ENCODE measurements around the gene CPA1. TPM values are rescaled to one million over a fixed set of nuclear protein-coding genes. Genes with fewer than 3 reads are reported as not detected.

The CPA1 gene
- total and polyA plus RNA-seq, 9 of the 15 experiments (the other 6 are each of a cell fraction or from before 2014, with no cell fraction given) = 6.5 TPM; not detected in 8

DNA sequence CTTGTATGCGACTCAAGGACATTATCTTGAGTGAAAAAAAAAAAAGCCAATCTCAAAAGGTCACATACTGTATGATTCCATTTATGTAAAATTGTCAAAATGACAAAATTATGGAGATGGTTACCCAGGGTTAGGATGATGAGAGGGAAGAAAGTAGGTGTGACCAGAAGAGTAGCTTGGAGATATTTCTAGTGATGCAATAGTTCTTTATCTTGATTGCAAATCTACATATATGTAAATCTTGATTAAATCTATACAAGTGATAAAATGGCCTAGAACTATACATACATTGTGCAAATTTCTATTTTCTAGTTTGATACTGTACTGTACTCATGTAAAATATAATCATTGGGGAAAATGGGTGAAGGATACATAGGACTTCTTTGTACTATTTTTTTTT lies 56.0 kb downstream of the CPA1 start (continued):
- TF ChIP-seq, protein P1, sequence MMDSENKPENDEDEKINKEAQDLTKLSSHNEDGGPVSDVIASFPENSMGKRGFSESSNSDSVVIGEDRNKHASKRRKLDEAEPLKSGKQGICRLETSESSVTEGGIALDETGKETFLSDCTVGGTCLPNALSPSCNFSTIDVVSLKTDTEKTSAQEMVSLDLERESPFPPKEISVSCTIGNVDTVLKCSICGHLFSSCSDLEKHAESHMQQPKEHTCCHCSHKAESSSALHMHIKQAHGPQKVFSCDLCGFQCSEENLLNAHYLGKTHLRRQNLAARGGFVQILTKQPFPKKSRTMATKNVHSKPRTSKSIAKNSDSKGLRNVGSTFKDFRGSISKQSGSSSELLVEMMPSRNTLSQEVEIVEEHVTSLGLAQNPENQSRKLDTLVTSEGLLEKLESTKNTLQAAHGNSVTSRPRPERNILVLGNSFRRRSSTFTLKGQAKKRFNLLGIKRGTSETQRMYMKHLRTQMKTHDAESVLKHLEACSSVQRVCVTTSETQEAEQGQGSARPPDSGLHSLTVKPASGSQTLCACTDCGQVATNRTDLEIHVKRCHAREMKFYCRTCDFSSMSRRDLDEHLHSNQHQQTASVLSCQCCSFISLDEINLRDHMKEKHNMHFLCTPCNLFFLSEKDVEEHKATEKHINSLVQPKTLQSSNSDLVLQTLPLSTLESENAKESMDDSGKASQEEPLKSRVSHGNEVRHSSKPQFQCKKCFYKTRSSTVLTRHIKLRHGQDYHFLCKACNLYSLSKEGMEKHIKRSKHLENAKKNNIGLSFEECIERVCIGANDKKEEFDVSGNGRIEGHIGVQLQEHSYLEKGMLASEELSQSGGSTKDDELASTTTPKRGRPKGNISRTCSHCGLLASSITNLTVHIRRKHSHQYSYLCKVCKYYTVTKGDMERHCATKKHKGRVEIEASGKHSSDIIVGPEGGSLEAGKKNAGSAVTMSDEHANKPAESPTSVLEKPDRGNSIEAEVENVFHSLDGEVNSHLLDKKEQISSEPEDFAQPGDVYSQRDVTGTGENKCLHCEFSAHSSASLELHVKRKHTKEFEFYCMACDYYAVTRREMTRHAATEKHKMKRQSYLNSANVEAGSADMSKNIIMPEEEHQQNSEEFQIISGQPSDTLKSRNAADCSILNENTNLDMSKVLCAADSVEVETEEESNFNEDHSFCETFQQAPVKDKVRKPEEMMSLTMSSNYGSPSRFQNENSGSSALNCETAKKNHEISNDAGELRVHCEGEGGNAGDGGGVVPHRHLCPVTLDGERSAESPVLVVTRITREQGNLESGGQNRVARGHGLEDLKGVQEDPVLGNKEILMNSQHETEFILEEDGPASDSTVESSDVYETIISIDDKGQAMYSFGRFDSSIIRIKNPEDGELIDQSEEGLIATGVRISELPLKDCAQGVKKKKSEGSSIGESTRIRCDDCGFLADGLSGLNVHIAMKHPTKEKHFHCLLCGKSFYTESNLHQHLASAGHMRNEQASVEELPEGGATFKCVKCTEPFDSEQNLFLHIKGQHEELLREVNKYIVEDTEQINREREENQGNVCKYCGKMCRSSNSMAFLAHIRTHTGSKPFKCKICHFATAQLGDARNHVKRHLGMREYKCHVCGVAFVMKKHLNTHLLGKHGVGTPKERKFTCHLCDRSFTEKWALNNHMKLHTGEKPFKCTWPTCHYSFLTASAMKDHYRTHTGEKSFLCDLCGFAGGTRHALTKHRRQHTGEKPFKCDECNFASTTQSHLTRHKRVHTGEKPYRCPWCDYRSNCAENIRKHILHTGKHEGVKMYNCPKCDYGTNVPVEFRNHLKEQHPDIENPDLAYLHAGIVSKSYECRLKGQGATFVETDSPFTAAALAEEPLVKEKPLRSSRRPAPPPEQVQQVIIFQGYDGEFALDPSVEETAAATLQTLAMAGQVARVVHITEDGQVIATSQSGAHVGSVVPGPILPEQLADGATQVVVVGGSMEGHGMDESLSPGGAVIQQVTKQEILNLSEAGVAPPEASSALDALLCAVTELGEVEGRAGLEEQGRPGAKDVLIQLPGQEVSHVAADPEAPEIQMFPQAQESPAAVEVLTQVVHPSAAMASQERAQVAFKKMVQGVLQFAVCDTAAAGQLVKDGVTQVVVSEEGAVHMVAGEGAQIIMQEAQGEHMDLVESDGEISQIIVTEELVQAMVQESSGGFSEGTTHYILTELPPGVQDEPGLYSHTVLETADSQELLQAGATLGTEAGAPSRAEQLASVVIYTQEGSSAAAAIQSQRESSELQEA (IDR thresholded peaks at IDR 0.05; ENCODE audit: low read depth) = no peak
- no peak for TF ChIP-seq CHCHD3 (CRISPR knock-in tag; IDR thresholded peaks at IDR 0.05)
- TF ChIP-seq IFI16 (CRISPR knock-in tag; IDR thresholded peaks at IDR 0.05) = no peak
- no peak for TF ChIP-seq CEBPG (CRISPR knock-in tag; IDR thresholded peaks at IDR 0.05)
- TF ChIP-seq CEBPG (tag; conservative IDR thresholded peaks at IDR 0.05 in 1 of 2, IDR thresholded peaks at IDR 0.05 in 1 of 2) = peak; percentile 58 to 72
- no peak for TF ChIP-seq BRD9 (IDR thresholded peaks at IDR 0.05; ENCODE audit: low read depth, partially characterized antibody)
- TF ChIP-seq MAFK (IDR thresholded peaks at IDR 0.05; ENCODE audit: low read length) = no peak
- TF ChIP-seq ARHGAP35 (IDR thresholded peaks at IDR 0.05; ENCODE audit: partially characterized antibody) = no peak
- no peak for TF ChIP-seq ZKSCAN1 (IDR thresholded peaks at IDR 0.05; ENCODE audit: low read depth, low read length)
- no peak for TF ChIP-seq RBFOX2 (IDR thresholded peaks at IDR 0.05; ENCODE audit: low read depth, low read length)

Other genes with a start within 250 kb of the CPA1 start
- gene TMEM209, start 175.1 kb upstream of the CPA1 start, total RNA-seq (2014; rRNA removed) = 36.8 and 37.9 TPM in 2 replicates
- gene TMEM209, start 175.1 kb upstream of the CPA1 start, total RNA-seq (2014; rRNA removed; fragmentation: Illumina TruSeq; extraction: Trizol) = 77.2 and 88.2 TPM in 2 replicates
- 67.3 and 75.1 TPM in 2 replicates for gene TMEM209, start 175.1 kb upstream of the CPA1 start, total RNA-seq (2015; rRNA removed; fragmentation: Illumina TruSeq; extraction: Trizol)
- 68.9 and 76.6 TPM in 2 replicates for gene TMEM209, start 175.1 kb upstream of the CPA1 start, total RNA-seq (2021)
- 116 and 182 TPM in 2 replicates for gene TMEM209, start 175.1 kb upstream of the CPA1 start, polyA plus RNA-seq (2011; rRNA removed)
- 72.4 and 88.5 TPM in 2 replicates for gene TMEM209, start 175.1 kb upstream of the CPA1 start, polyA plus RNA-seq (2014; fragmentation: Illumina TruSeq; extraction: Trizol)
- 10 to 100 TPM; 74.6 to 82.1 TPM for gene TMEM209, start 175.1 kb upstream of the CPA1 start, polyA plus RNA-seq (2014; fragmentation: Nextera tagmentation; extraction: Ambion mirVana)
- 42.7 and 48.0 TPM in 2 replicates for gene TMEM209, start 175.1 kb upstream of the CPA1 start, polyA plus RNA-seq (2014; rRNA removed)
- gene SSMEM1, start 172.6 kb upstream of the CPA1 start, total RNA-seq (2014; rRNA removed) = not detected in 2 replicates
- 0.18 and 0.32 TPM in 2 replicates for gene SSMEM1, start 172.6 kb upstream of the CPA1 start, total RNA-seq (2014; rRNA removed; fragmentation: Illumina TruSeq; extraction: Trizol)
- not detected in 2 replicates for gene SSMEM1, start 172.6 kb upstream of the CPA1 start, total RNA-seq (2015; rRNA removed; fragmentation: Illumina TruSeq; extraction: Trizol)
- 0.16 TPM in 1 of 2 replicates, not detected in the other for gene SSMEM1, start 172.6 kb upstream of the CPA1 start, total RNA-seq (2021)
- 0.12 and 0.13 TPM in 2 replicates for gene SSMEM1, start 172.6 kb upstream of the CPA1 start, polyA plus RNA-seq (2011; rRNA removed)
- 0.25 TPM in 1 of 2 replicates, not detected in the other for gene SSMEM1, start 172.6 kb upstream of the CPA1 start, polyA plus RNA-seq (2014; fragmentation: Illumina TruSeq; extraction: Trizol)
- under 1 TPM; 0.10 to 0.28 TPM for gene SSMEM1, start 172.6 kb upstream of the CPA1 start, polyA plus RNA-seq (2014; fragmentation: Nextera tagmentation; extraction: Ambion mirVana)
- gene SSMEM1, start 172.6 kb upstream of the CPA1 start, polyA plus RNA-seq (2014; rRNA removed) = not detected in 2 replicates
- gene CPA2, start 113.6 kb upstream of the CPA1 start, total RNA-seq (2014; rRNA removed) = 0.24 TPM in 1 of 2 replicates, not detected in the other
- gene CPA2, start 113.6 kb upstream of the CPA1 start, total RNA-seq (2014; rRNA removed; fragmentation: Illumina TruSeq; extraction: Trizol) = not detected in 2 replicates
- gene CPA2, start 113.6 kb upstream of the CPA1 start, total RNA-seq (2015; rRNA removed; fragmentation: Illumina TruSeq; extraction: Trizol) = not detected in 2 replicates
- gene CPA2, start 113.6 kb upstream of the CPA1 start, total RNA-seq (2021) = 0.84 and 1.2 TPM in 2 replicates
- 0.11 TPM in 1 of 2 replicates, not detected in the other for gene CPA2, start 113.6 kb upstream of the CPA1 start, polyA plus RNA-seq (2011; rRNA removed)
- 0.09 TPM in 1 of 2 replicates, not detected in the other for gene CPA2, start 113.6 kb upstream of the CPA1 start, polyA plus RNA-seq (2014; fragmentation: Illumina TruSeq; extraction: Trizol)
- gene CPA2, start 113.6 kb upstream of the CPA1 start, polyA plus RNA-seq (2014; fragmentation: Nextera tagmentation; extraction: Ambion mirVana) = under 1 TPM in 1 of 2 experiments, not detected in 1; 0.04 TPM
- 0.05 and 0.20 TPM in 2 replicates for gene CPA2, start 113.6 kb upstream of the CPA1 start, polyA plus RNA-seq (2014; rRNA removed)
- not detected in 2 replicates for gene CPA4, start 87.3 kb upstream of the CPA1 start, total RNA-seq (2014; rRNA removed)
- gene CPA4, start 87.3 kb upstream of the CPA1 start, total RNA-seq (2014; rRNA removed; fragmentation: Illumina TruSeq; extraction: Trizol) = not detected in 2 replicates
- not detected in 2 replicates for gene CPA4, start 87.3 kb upstream of the CPA1 start, total RNA-seq (2015; rRNA removed; fragmentation: Illumina TruSeq; extraction: Trizol)
- gene CPA4, start 87.3 kb upstream of the CPA1 start, total RNA-seq (2021) = not detected in 2 replicates
- 0.05 TPM in 1 of 2 replicates, not detected in the other for gene CPA4, start 87.3 kb upstream of the CPA1 start, polyA plus RNA-seq (2011; rRNA removed)
- gene CPA4, start 87.3 kb upstream of the CPA1 start, polyA plus RNA-seq (2014; fragmentation: Illumina TruSeq; extraction: Trizol) = not detected in 2 replicates
- gene CPA4, start 87.3 kb upstream of the CPA1 start, polyA plus RNA-seq (2014; fragmentation: Nextera tagmentation; extraction: Ambion mirVana) = not detected
- not detected in 2 replicates for gene CPA4, start 87.3 kb upstream of the CPA1 start, polyA plus RNA-seq (2014; rRNA removed)
- gene CPA5, start 35.7 kb upstream of the CPA1 start, total RNA-seq (2014; rRNA removed) = 0.16 and 0.23 TPM in 2 replicates
- gene CPA5, start 35.7 kb upstream of the CPA1 start, total RNA-seq (2014; rRNA removed; fragmentation: Illumina TruSeq; extraction: Trizol) = 0.29 and 0.91 TPM in 2 replicates
- 0.26 and 0.94 TPM in 2 replicates for gene CPA5, start 35.7 kb upstream of the CPA1 start, total RNA-seq (2015; rRNA removed; fragmentation: Illumina TruSeq; extraction: Trizol)
- gene CPA5, start 35.7 kb upstream of the CPA1 start, total RNA-seq (2021) = 0.18 and 0.22 TPM in 2 replicates
- 0.14 and 0.50 TPM in 2 replicates for gene CPA5, start 35.7 kb upstream of the CPA1 start, polyA plus RNA-seq (2011; rRNA removed)
- 0.24 and 1.00 TPM in 2 replicates for gene CPA5, start 35.7 kb upstream of the CPA1 start, polyA plus RNA-seq (2014; fragmentation: Illumina TruSeq; extraction: Trizol)
- gene CPA5, start 35.7 kb upstream of the CPA1 start, polyA plus RNA-seq (2014; fragmentation: Nextera tagmentation; extraction: Ambion mirVana) = 1 to 10 TPM; 1.0 to 2.4 TPM
- 0.11 and 0.13 TPM in 2 replicates for gene CPA5, start 35.7 kb upstream of the CPA1 start, polyA plus RNA-seq (2014; rRNA removed)
- 1.5 and 4.2 TPM in 2 replicates for gene CEP41, start 60.5 kb downstream of the CPA1 start, total RNA-seq (2014; rRNA removed)
- gene CEP41, start 60.5 kb downstream of the CPA1 start, total RNA-seq (2014; rRNA removed; fragmentation: Illumina TruSeq; extraction: Trizol) = 4.9 and 8.0 TPM in 2 replicates
- 4.6 and 5.0 TPM in 2 replicates for gene CEP41, start 60.5 kb downstream of the CPA1 start, total RNA-seq (2015; rRNA removed; fragmentation: Illumina TruSeq; extraction: Trizol)
- gene CEP41, start 60.5 kb downstream of the CPA1 start, total RNA-seq (2021) = 5.6 and 6.4 TPM in 2 replicates
- gene CEP41, start 60.5 kb downstream of the CPA1 start, polyA plus RNA-seq (2011; rRNA removed) = 4.4 and 9.2 TPM in 2 replicates
- 8.1 and 10.9 TPM in 2 replicates for gene CEP41, start 60.5 kb downstream of the CPA1 start, polyA plus RNA-seq (2014; fragmentation: Illumina TruSeq; extraction: Trizol)
- 10 to 100 TPM; 15.3 to 15.5 TPM for gene CEP41, start 60.5 kb downstream of the CPA1 start, polyA plus RNA-seq (2014; fragmentation: Nextera tagmentation; extraction: Ambion mirVana)
- 5.8 and 7.4 TPM in 2 replicates for gene CEP41, start 60.5 kb downstream of the CPA1 start, polyA plus RNA-seq (2014; rRNA removed)
- gene MEST, start 111.6 kb downstream of the CPA1 start, total RNA-seq (2014; rRNA removed) = 0.04 and 0.14 TPM in 2 replicates
- gene MEST, start 111.6 kb downstream of the CPA1 start, total RNA-seq (2014; rRNA removed; fragmentation: Illumina TruSeq; extraction: Trizol) = 0.18 and 0.26 TPM in 2 replicates
- gene MEST, start 111.6 kb downstream of the CPA1 start, total RNA-seq (2015; rRNA removed; fragmentation: Illumina TruSeq; extraction: Trizol) = 0.41 TPM in 1 of 2 replicates, not detected in the other
- gene MEST, start 111.6 kb downstream of the CPA1 start, total RNA-seq (2021) = 0.62 and 1.0 TPM in 2 replicates
- gene MEST, start 111.6 kb downstream of the CPA1 start, polyA plus RNA-seq (2011; rRNA removed) = 0.27 and 0.74 TPM in 2 replicates
- 0.34 TPM in 1 of 2 replicates, not detected in the other for gene MEST, start 111.6 kb downstream of the CPA1 start, polyA plus RNA-seq (2014; fragmentation: Illumina TruSeq; extraction: Trizol)
- gene MEST, start 111.6 kb downstream of the CPA1 start, polyA plus RNA-seq (2014; fragmentation: Nextera tagmentation; extraction: Ambion mirVana) = under 1 TPM; 0.38 to 0.56 TPM
- gene MEST, start 111.6 kb downstream of the CPA1 start, polyA plus RNA-seq (2014; rRNA removed) = 0.04 and 0.38 TPM in 2 replicates

All from K562 (cell line).